ENCODE results near the gene COL9A2.

- TF ChIP-seq RFX5 (IDR thresholded peaks at IDR 0.05) (no peak), CTCF (IDR thresholded peaks at IDR 0.05) (no peak), MAZ (IDR thresholded peaks at IDR 0.05; ENCODE audit: borderline replicate concordance, low read depth, low read length) (no peak), EHMT2 (IDR thresholded peaks at IDR 0.05; ENCODE audit: low read depth) (no peak), RAD21 (conservative IDR thresholded peaks at IDR 0.05 in 1 of 2, IDR thresholded peaks at IDR 0.05 in 1 of 2) (no peak), POLR2A (IDR thresholded peaks at IDR 0.05; ENCODE audit: low read length) (no peak), CEBPB (IDR thresholded peaks at IDR 0.05) (no peak), HMGXB4 (CRISPR knock-in tag; IDR thresholded peaks at IDR 0.05; ENCODE audit: borderline replicate concordance) (no peak), ESRRA (IDR thresholded peaks at IDR 0.05; ENCODE audit: borderline replicate concordance, low read length) (no peak), MYC (IDR thresholded peaks at IDR 0.05; ENCODE audit: borderline replicate concordance, low read length) (no peak), CBX8 (IDR thresholded peaks at IDR 0.05) (no peak), ZNF302 (CRISPR knock-in tag; IDR thresholded peaks at IDR 0.05) (no peak), EP300 (IDR thresholded peaks at IDR 0.05) (no peak)
Measured at GRCh38 chr1:40268211-40268610, 48.9 kb downstream of the COL9A2 start.

Measured in A549 (cell line).